H1 (cell line): ENCODE data around the gene OMA1. TPM values are rescaled to one million over a fixed set of nuclear protein-coding genes. Genes with fewer than 3 reads are reported as not detected.

Experiments
- ATF3 ChIP-seq: IDR thresholded peaks from 2 replicates; pipeline ENCODE4 v1.6.1; 2011; ENCODE audit warnings: low read depth, mild to moderate bottlenecking, low read length; ENCODE audit not compliant: insufficient read depth
- CHD7 ChIP-seq: fragments of 300-600 bp; sonication (generic); IDR thresholded peaks from 2 replicates; pipeline ENCODE4 v1.7.1; 2012; ENCODE audit warnings: low read length, moderate library complexity, mild to moderate bottlenecking, inconsistent platforms; ENCODE audit not compliant: insufficient replicate concordance
- CTCF ChIP-seq, 3 experiments: IDR thresholded peaks; 1 replicate in 2 of 3; 2 replicates in 1 of 3; pipeline versions ENCODE4 v1.5.1 to v1.6.1; 2011; ENCODE audit warnings: low read length in 3 of 3, mild to moderate bottlenecking in 3 of 3, inconsistent platforms in 2 of 3, low read depth in 1 of 3, moderate library complexity in 1 of 3; ENCODE audit not compliant: insufficient read depth in 1 of 3; ENCODE audit errors: control extremely low read depth in 1 of 3
- EP300 ChIP-seq, 2 experiments: IDR thresholded peaks; 1 replicate in 1 of 2; 2 replicates in 1 of 2; pipeline ENCODE4 v1.6.1; 2011 to 2012; ENCODE audit warnings: low read depth in 2 of 2, low read length in 2 of 2, mild to moderate bottlenecking in 2 of 2, borderline replicate concordance in 1 of 2, inconsistent platforms in 1 of 2, moderate library complexity in 1 of 2
- GABPA ChIP-seq: IDR thresholded peaks from 2 replicates; pipeline ENCODE4 v1.6.1; 2011; ENCODE audit warnings: mild to moderate bottlenecking, low read length, moderate library complexity, borderline replicate concordance; ENCODE audit not compliant: insufficient read depth
- SAP30 ChIP-seq: fragments of 300-600 bp; sonication (generic); IDR thresholded peaks from 2 replicates; pipeline ENCODE4 v1.7.1; 2012; ENCODE audit warnings: low read length, moderate library complexity, mild to moderate bottlenecking, inconsistent platforms; ENCODE audit not compliant: insufficient read depth, insufficient replicate concordance
- SP1 ChIP-seq: IDR thresholded peaks from 2 replicates; pipeline ENCODE4 v1.6.1; 2011; ENCODE audit warnings: low read depth, low read length
- YY1 ChIP-seq: IDR thresholded peaks from 2 replicates; pipeline ENCODE4 v1.6.1; 2011; ENCODE audit warnings: low read depth, mild to moderate bottlenecking, low read length
- polyA plus RNA-seq, 7 experiments: library from polyadenylated mRNA; depleted of rRNA in 3 of 7; stranded (reverse) in 5 of 7; unstranded in 2 of 7; fragments of >200 nt in 5 of 7; fragments of 200-250 nt in 2 of 7; gene quantifications; 1 replicate in 5 of 7; 2 replicates in 1 of 7; 4 replicates in 1 of 7; pipeline versions ENCODE4 v1.2.1 to v1.2.3, GENCODE V29; 2011 to 2013; ENCODE audit warnings: missing spikeins in 2 of 7, mixed read lengths in 2 of 7
- total RNA-seq: library from RNA; stranded (reverse); fragmentation: NEBNext Ultra II Directional; extraction: Animal tissue kit (Norgen Biotek cat#: 25700); gene quantifications from 2 replicates; pipeline ENCODE4 v1.2.1, GENCODE V29; 2021

OMA1 gene
- total and polyA plus RNA-seq, 2 of the 8 experiments (the other 6 are each of a cell fraction or from before 2014, with no cell fraction given), result 7.7 to 11.7 TPM

GRCh38 chr1:58502519-58502918, 44.0 kb downstream of the OMA1 start (continued):
- no peak for TF ChIP-seq CHD7
- no peak for TF ChIP-seq ATF3
- no peak for TF ChIP-seq EP300 (IDR thresholded peaks at IDR 0.05; ENCODE audit: borderline replicate concordance in 1 of 2, low read depth in 2 of 2, low read length in 2 of 2)
- TF ChIP-seq SP1, result no peak
- no peak for TF ChIP-seq GABPA
- no peak for TF ChIP-seq CTCF (IDR thresholded peaks at IDR 0.05; ENCODE audit: control extremely low read depth in 1 of 3, insufficient read depth in 1 of 3, low read depth in 1 of 3, low read length in 3 of 3)
- no peak for TF ChIP-seq SAP30
- no peak for TF ChIP-seq YY1
